Ovary (tissue), 3 donors: ENCODE measurements around the gene LRRC71.

Experiments
- POLR2A ChIP-seq: fragments of 450-650 bp; IDR thresholded peaks from one replicate; pipeline ENCODE4 v1.6.1; 2017; ENCODE audit warnings: antibody characterized with exemption, mild to moderate bottlenecking, moderate library complexity
- TF ChIP-seq, protein P1 (sequence below), 3 donors: fragments of 450-650 bp in 2 of 3; fragments of 200-600 bp in 1 of 3; IDR thresholded peaks; one replicate each; pipeline versions ENCODE4 v1.5.1 to v1.8.0; 2016 to 2022; ENCODE audit warnings: antibody characterized with exemption in 3 of 3, mild to moderate bottlenecking in 1 of 3
- donor health status: DM: no; HTN: no; CAD: no.

DNA sequence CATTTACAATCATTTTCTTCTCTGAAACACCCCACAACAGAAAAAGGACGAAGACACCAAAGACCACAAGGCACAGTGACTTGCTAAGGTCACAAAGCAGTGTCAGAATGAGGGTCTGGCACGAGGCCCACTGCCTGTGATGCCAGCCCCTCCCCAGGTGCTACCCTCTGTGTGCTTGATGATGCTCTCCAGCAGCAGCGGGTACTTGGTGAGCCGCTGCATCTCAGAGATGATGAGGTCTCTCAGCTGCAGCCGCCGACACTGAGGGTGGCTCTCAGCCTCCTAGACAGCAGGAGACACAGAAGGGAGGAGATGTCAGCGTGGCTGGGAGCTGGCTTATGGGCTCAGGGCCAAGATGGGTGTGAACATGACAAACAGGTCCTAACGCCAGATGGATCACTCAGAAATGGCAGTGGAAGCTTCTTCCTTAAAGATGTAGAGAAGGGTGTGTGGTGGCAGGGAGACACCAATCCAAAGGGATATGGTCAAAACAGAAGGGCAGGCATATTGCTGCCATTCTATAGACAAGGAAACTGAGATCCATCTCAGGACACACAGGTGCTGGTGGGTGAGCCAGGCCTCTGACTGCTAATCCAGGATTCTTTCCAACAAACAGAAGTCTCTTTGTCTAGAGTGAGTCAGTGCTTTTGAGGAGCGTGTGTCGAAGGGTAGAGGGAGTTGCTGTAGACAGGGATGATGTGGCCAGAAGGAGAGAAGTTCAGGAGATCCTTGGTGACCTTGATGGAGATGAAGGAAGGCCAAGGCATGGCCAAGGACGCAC lies 25.6 kb downstream of the LRRC71 start:
- TF ChIP-seq, protein P1, sequence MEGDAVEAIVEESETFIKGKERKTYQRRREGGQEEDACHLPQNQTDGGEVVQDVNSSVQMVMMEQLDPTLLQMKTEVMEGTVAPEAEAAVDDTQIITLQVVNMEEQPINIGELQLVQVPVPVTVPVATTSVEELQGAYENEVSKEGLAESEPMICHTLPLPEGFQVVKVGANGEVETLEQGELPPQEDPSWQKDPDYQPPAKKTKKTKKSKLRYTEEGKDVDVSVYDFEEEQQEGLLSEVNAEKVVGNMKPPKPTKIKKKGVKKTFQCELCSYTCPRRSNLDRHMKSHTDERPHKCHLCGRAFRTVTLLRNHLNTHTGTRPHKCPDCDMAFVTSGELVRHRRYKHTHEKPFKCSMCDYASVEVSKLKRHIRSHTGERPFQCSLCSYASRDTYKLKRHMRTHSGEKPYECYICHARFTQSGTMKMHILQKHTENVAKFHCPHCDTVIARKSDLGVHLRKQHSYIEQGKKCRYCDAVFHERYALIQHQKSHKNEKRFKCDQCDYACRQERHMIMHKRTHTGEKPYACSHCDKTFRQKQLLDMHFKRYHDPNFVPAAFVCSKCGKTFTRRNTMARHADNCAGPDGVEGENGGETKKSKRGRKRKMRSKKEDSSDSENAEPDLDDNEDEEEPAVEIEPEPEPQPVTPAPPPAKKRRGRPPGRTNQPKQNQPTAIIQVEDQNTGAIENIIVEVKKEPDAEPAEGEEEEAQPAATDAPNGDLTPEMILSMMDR (IDR thresholded peaks at IDR 0.05): no peak
- no peak for TF ChIP-seq POLR2A
